ENCODE data around the gene IVL.

Gene IVL

DNA sequence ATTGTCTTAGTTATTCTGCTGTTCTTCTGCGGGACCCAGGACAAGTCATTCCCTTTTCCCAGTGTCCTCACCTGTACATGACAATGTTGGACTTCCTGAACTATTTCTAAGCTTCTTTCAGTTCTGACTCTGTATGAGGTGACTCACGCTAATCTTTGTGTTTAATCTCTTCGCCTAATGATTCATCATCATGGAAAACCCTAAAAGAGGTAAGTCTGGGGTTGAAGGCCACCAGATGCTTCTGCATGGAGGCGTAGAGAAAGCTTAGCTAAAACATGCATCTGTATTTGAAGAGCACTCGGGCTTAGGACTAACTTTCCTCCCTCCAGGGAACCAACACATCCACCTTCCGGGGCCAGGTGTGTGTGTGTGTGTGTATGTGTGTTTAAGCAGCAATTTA is 46.1 kb downstream of the IVL start:
- DNase-seq = no peak

- no peak for DNase-seq
Observed at GRCh38 chr1:152957561-152957960, 49.2 kb downstream of the IVL start.

- no peak for DNase-seq
Observed at GRCh38 chr1:152959273-152959672, 50.9 kb downstream of the IVL start.

DNA sequence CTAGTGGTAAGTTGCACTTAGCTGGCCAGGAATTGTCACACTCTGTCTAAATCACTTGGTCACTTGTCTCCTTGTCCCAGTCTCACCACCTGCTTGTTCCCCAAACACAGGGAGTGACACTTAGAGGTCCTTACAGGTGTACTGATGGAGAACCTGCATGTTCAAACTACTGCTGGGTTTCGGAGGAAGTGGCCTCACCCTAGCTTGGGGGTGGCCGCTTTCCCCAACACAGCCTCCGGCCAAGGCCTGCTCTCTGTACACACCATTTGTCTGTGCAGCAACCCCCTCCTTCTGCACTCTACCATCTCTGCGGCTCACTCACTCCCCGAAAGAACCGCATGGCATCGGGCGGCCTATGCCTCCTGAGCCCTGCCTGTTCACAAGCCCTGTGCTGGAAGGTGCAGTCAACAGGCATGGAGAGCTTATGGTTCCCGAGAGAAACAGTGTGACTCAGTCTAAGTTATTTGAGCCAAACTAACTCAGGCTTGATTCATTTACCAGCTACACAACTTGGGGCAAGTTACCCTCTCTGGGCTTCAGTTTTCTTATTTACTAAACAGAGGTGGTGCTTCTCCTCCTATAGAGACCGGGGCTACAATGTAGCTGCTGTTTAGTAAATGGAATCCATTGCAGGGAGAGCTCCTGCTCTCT is 51.6 kb downstream of the IVL start:
- no peak for DNase-seq

- no peak for DNase-seq
Observed at GRCh38 chr1:152960452-152961044, 52.2 kb downstream of the IVL start.

All from NCI-H510A treated with DMSO at 0.1 percent for 48 hours (cell line).